Aorta (tissue), 5 donors: ENCODE results near the gene SLC25A43. TPM values are rescaled to one million over a fixed set of nuclear protein-coding genes. Genes with fewer than 3 reads are reported as not detected.
"Not testable (repeated sequence)": the region's sequence is repeated elsewhere in the genome, so short reads cannot be mapped to it uniquely, and the experiment has no call there.

Experiments
- ATAC-seq: fragments of 200-7000 bp; cut with Tn5 transposase; one replicate; pipeline ENCODE4 v1.9.1; 2022; ENCODE audit warnings: moderate library complexity; ENCODE audit not compliant: low FRiP score
- DNase-seq, 2 donors: peaks; one replicate each; pipeline ENCODE4 v3.0.0-alpha.2; 2020
- H3K27ac ChIP-seq, 2 donors: one replicate each; pipeline ENCODE4 v1.5.1; 2013; ENCODE audit warnings: low read length in 2 of 2, mild to moderate bottlenecking in 2 of 2, moderate library complexity in 2 of 2, control low read depth in 1 of 2, inconsistent platforms in 1 of 2, low read depth in 1 of 2
- H3K27me3 ChIP-seq, 2 donors: one replicate each; pipeline ENCODE4 v1.6.1; 2013; ENCODE audit warnings: control low read depth in 1 of 2, low read length in 1 of 2, mild to moderate bottlenecking in 1 of 2, moderate library complexity in 1 of 2; ENCODE audit not compliant: insufficient read depth in 2 of 2, control insufficient read depth in 1 of 2
- H3K36me3 ChIP-seq, 2 donors: one replicate each; pipeline ENCODE4 v1.6.1; 2013; ENCODE audit warnings: control low read depth in 1 of 2, low read length in 1 of 2, mild to moderate bottlenecking in 1 of 2; ENCODE audit not compliant: insufficient read depth in 2 of 2, control insufficient read depth in 1 of 2
- H3K4me1 ChIP-seq, 2 donors: one replicate each; pipeline ENCODE4 v1.6.1; 2013; ENCODE audit warnings: low read length in 2 of 2, control low read depth in 1 of 2, mild to moderate bottlenecking in 1 of 2, moderate library complexity in 1 of 2; ENCODE audit not compliant: insufficient read depth in 2 of 2, control insufficient read depth in 1 of 2
- H3K4me3 ChIP-seq, 2 donors: one replicate each; pipeline ENCODE4 v1.5.1; 2013; ENCODE audit warnings: low read length in 2 of 2, control low read depth in 1 of 2, mild to moderate bottlenecking in 1 of 2
- H3K9me3 ChIP-seq: one replicate; pipeline ENCODE4 v1.6.1; 2013; ENCODE audit warnings: mild to moderate bottlenecking, low read length; ENCODE audit not compliant: control insufficient read depth
- WGBS, 2 donors: extraction: QIAGEN DNeasy Blood & Tissue Kit; methylation state at CpG; one replicate each; pipeline ENCODE4 v1.1.7; 2013; 5-methylcytosine and 5-hydroxymethylcytosine counted together
- intact Hi-C, 2 donors: fragments of 100-400 bp; cut with DNase I; formaldehyde crosslinking; loops; one replicate each; pipeline versions ENCODE4 v1.14.2 to v1.15.0; 2022
- polyA plus RNA-seq, 2 donors: library from polyadenylated mRNA; stranded (reverse); fragments of 200-250 nt; gene quantifications; one replicate each; pipeline ENCODE4 v1.2.3, GENCODE V29; 2013
- total RNA-seq, 2 donors: library from RNA; stranded (reverse); fragmentation: NEBNext Ultra II Directional; extraction: Animal tissue kit (Norgen Biotek cat#: 25700); gene quantifications; one replicate each; pipeline ENCODE4 v1.2.1, GENCODE V29; 2021
- donor health status: healthy with polysubstance abuse.
- donor health status: Bipolar disorder and iron deficiency.
- donor health status: DM: no; HTN: no; CAD: no.
- donor health status: DM: no; HTN: no; CAD: no.
- donor health status: DM: yes; HTN: yes; CAD: no.

Gene SLC25A43
- total and polyA plus RNA-seq, 4 donors, result 10.2 to 14.1 (median 12.4) TPM

DNA sequence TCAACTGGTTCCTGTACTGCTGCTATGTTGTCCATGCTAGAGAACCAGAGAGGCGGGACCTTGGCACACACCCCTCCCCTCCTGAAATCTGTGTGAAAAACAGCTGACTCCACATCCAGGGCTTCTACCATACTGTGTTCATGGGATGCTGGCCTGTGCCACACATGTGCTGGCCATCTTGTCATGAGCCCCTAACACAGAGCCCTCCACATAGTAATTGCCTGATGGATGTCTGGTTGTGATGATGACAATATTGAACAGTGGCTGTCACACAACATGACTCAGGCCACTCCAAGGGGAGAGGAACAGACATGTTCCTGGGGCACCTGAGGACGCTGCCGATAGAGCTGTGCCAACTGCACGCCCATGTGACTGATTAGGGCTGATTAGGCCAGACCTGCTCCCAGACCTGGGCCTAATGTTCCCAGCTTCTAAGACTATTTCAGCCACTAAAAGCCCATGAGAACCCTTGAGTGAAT, 82.2 kb downstream of the SLC25A43 start:
- no peak for ATAC-seq
- peak in 1 of 2 donors; percentile 59 for DNase-seq
- WGBS, 2 donors, result 71 to 72% methylated on average over 4 of the region's 4 CpGs
- H3K4me1 ChIP-seq, result no peaks in the 10 kb centered on the region
- no peaks in the 10 kb centered on the region for H3K36me3 ChIP-seq
- no peak overlapping the region for H3K27ac ChIP-seq
- intact Hi-C loops, result no loop called here
- no peaks in the 10 kb centered on the region for H3K9me3 ChIP-seq
- no peaks in the 10 kb centered on the region for H3K27me3 ChIP-seq
- no peak overlapping the region for H3K4me3 ChIP-seq

DNA sequence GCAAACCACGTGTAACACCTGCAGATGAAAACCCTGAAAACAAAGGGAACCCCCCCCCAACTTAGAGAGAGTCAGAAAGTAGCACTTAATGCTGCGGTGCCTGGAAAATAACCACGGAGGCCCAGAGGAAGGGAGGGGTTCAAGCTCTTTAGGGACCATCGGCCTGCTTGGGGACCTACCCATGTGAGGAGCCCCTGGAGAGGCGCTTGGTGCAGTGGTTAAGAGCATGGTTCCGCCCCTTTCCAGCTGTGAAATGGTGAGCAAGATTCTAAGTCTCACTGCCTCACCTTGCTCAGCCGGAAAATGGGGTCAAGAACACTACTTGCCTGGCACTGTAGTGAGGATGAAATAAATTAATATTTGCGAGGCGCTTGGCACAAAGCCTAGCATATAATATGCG, 82.9 kb downstream of the SLC25A43 start:
- H3K9me3 ChIP-seq, result no peaks in the 10 kb centered on the region
- intact Hi-C loops, result no loop called here
- WGBS, 2 donors, result 53 to 55% methylated on average over 10 of the region's 10 CpGs
- no peak overlapping the region for H3K27ac ChIP-seq
- no peaks in the 10 kb centered on the region for H3K4me1 ChIP-seq
- ATAC-seq, result no peak
- H3K4me3 ChIP-seq, result no peak overlapping the region
- peak in 1 of 2 donors; percentile 24 for DNase-seq
- no peaks in the 10 kb centered on the region for H3K36me3 ChIP-seq
- no peaks in the 10 kb centered on the region for H3K27me3 ChIP-seq

DNA sequence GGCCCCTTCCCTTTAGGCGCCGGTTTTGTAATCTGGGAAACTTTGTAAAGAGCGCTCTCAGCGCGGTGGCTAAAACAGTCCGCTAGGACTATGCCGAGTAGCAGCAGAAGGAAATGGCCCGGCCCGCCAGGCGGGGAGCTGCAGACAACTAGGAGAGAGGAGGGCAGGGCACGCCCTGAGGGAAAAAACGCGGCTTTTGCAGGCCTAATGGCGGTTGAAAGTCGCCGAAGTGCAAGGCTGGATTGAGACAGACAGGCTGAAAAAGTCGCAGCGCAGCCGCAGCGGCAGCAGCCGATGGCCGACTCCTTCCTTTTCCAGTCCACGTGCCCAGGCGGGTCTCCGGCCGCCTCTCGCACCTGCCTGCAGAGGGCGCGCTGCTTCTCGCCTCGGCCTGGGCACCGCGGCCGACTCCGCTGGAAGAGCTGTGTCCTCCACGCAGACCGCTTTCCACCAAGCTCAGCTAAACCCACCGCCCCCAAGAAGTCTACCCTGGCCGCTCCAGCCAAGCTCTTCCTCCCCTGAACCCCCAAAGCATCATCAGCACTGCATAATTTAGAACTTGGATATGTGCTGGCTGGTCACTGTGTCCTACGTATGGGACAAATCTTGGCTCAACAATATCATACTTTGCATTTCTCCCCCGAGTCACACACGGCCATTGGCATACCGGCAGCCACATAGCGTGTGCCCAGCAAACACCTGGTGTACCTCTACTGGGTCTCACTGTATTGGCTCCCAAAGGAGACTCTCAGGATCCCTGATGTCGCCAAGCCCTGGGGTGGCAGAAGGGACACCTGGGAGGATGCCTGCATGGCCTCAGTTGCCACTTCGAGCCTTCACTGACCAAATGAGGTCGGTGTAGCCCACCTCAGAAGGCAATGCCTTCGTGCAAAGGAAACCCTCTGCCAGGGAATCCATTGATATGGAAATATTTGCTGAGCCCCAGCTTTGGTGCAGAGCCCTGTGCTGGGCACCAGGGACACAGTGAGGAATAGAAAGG, 83.6 kb downstream of the SLC25A43 start:
- DNase-seq (peak; percentile 77 to 87), ATAC-seq (peak; percentile 83)
- no peaks in the 10 kb centered on the region for H3K9me3 ChIP-seq
- no peaks in the 10 kb centered on the region for H3K36me3 ChIP-seq
- H3K4me3 ChIP-seq, result no peak overlapping the region
- H3K4me1 ChIP-seq, result no peaks in the 10 kb centered on the region
- intact Hi-C loops, result no loop called here
- no peaks in the 10 kb centered on the region for H3K27me3 ChIP-seq
- 9 to 31% methylated on average over 48 of the region's 48 CpGs for WGBS, 2 donors
- H3K27ac ChIP-seq, result no peak overlapping the region

DNA sequence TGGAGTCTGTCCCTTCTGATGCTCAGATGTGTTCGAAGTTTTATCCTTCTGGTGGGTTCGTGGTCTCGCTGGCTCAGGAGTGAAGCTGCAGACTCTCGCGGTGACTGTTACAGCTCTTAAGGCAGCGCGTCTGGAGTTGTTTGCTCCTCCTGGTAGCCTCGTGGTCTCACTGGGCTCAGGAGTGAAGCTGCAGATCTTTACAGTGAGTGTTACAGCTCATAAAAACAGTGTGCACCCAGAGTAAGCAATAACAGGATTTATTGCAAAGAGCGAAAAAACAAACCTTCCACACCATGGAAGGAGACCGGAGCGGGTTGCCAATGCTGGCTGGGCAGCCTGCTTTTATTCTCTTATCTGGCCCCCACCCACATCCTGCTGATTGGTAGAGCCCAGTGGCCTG, 87.6 kb downstream of the SLC25A43 start:
- no peak for ATAC-seq
- H3K4me3 ChIP-seq, result no peak overlapping the region
- no peaks in the 10 kb centered on the region for H3K4me1 ChIP-seq
- peak in 1 of 2 donors; percentile 36 for DNase-seq
- intact Hi-C loops, result no loop called here
- H3K9me3 ChIP-seq, result no peaks in the 10 kb centered on the region
- H3K27ac ChIP-seq, result no peak overlapping the region
- H3K27me3 ChIP-seq, result no peaks in the 10 kb centered on the region
- 70 to 77% methylated on average over 11 of the region's 11 CpGs for WGBS, 2 donors
- no peaks in the 10 kb centered on the region for H3K36me3 ChIP-seq

DNA sequence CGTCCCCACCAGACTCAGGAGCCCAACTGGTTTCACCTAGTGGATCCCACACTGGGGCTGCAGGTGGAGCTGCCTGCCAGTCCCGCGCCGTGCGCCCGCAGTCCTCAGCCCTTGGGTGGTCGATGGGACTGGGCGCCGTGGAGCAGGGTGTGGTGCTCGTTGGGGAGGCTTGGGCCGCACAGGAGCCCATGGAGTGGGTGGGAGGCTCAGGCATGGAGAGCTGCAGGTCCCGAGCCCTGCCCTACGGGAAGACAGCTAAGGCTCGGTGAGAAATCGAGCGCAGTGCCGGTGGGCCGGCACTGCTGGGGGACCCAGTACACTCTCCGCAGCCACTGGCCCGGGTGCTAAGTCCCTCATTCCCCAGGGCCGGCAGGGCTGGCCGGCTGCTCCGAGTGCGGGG, 88.6 kb downstream of the SLC25A43 start:
- WGBS, 2 donors, result 92 to 93% methylated on average over 24 of the region's 24 CpGs
- not testable (repeated sequence) for H3K4me3 ChIP-seq, H3K9me3 ChIP-seq, H3K36me3 ChIP-seq, H3K27ac ChIP-seq, H3K27me3 ChIP-seq, ATAC-seq, H3K4me1 ChIP-seq
- DNase-seq, result peak in 1 of 2 donors; percentile 59
- intact Hi-C loops, result loop anchor here (2.0 kb wide), 1 partner anchor 25 kb away; no protein-coding TSS in a partner anchor

DNA sequence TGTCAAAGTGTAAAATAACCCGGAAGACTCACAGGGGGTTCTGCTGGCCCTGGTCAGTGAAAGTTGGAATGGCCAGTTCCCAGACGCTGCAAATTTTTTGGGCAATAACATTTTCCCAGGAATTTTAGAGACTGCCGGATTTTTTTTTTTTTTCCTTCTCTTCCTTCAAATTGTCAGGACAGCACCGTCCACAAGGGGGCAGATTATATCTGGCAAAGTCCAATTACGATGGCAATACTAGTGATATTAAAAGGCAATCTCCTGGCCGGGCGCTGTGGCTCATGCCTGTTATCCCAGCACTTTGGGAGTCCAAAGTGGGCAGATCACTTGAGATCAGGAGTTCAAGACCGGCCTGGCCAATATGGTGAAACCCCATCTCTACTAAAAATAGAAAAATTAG, 89.6 kb downstream of the SLC25A43 start:
- no peaks in the 10 kb centered on the region for H3K27me3 ChIP-seq
- H3K36me3 ChIP-seq, result no peaks in the 10 kb centered on the region
- peak; percentile 67 to 76 for DNase-seq
- no peaks in the 10 kb centered on the region for H3K9me3 ChIP-seq
- H3K4me1 ChIP-seq, result no peaks in the 10 kb centered on the region
- ATAC-seq, result no peak
- H3K27ac ChIP-seq, result no peak overlapping the region
- H3K4me3 ChIP-seq, result no peak overlapping the region
- WGBS, 2 donors, result 5 to 20% methylated on average over 8 of the region's 8 CpGs
- intact Hi-C loops, result loop anchor here (2.0 kb wide), 1 partner anchor 24 kb away; no protein-coding TSS in a partner anchor

DNA sequence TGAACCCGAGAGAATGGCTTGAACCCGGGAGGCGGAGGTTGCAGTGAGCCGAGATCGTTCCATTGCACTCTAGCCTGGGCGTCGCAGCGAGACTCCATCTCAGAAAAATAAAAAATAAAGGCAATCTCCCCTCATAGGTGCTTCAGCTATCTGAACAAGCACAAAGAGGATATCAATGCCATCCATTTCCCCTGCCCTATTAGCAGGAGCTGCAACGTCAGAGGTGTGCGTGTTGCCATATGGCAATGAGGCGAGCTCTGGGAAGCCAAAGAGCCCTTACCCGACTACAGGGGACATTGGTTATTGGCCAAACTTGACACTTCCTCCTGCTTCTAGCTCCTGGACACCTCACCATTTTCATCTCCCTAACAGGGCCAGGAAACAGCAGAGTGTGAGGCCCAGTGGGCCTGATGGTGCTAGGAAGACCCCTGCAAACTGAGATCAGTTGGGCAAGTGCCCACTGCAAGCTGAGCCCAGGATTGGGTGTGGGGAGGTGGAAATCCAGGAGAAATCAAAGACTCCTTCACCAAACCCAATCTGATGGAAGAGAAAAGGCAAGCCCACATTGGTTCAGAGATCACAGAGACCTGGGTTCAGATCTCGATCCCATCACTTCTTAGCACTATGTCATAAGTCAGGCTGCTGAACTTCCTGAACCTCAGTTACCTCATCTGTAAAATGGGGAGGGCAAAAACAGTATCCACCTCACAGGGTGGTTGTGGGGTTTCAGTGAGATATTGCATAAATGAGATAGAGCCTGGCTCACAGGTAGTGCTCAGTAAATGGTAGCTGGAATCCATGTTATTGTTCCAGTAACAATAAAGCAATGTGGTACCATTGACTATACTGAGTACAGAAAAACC, 90.3 kb downstream of the SLC25A43 start:
- ATAC-seq (no peak), DNase-seq (no peak)
- Histone ChIP-seq H3K36me3 (no peaks in the 10 kb centered on the region), H3K27ac (no peak overlapping the region), H3K4me3 (no peak overlapping the region), H3K9me3 (no peaks in the 10 kb centered on the region), H3K4me1 (no peaks in the 10 kb centered on the region), H3K27me3 (no peaks in the 10 kb centered on the region)
- WGBS, 2 donors, result 84% methylated on average over 13 of the region's 13 CpGs
- intact Hi-C loops, result loop anchor here (2.0 kb wide), 1 partner anchor 23 kb away; no protein-coding TSS in a partner anchor

DNA sequence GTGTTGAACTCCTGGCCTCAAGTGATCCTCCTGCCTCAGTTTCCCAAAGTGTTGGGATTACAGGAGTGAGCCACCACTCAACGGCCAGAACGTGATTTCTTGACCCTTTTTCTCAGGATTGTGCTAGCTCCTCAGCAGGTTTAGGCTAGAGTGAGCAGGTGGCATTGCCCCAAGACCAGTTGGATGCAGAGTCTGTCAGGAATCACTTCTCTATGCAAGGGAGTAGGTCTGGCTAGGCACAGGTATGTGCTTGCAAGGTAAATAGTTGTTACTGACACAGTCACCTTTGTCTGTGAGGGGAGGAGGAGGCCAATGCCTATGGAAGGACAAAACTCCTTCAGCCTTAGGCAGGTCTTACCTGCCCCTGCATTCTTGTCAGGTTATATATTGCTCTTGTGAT, 93.3 kb downstream of the SLC25A43 start:
- DNase-seq, result no peak
- intact Hi-C loops, result no loop called here
- no peak for ATAC-seq
- H3K9me3 ChIP-seq, result no peaks in the 10 kb centered on the region
- H3K36me3 ChIP-seq, result no peaks in the 10 kb centered on the region
- no peak overlapping the region for H3K4me3 ChIP-seq
- no peak overlapping the region for H3K27ac ChIP-seq
- no peaks in the 10 kb centered on the region for H3K4me1 ChIP-seq
- 72 to 96% methylated on average over 2 of the region's 2 CpGs for WGBS, 2 donors
- H3K27me3 ChIP-seq, result no peaks in the 10 kb centered on the region
